Esophagus muscularis mucosa (tissue), 3 donors: Measurements from ENCODE around the gene LAT.

Source experiments
- POLR2AphosphoS5 ChIP-seq, 2 donors: sonication (generic); formaldehyde crosslinking; IDR thresholded peaks; one replicate each; pipeline ENCODE4 v1.6.1; 2017; ENCODE audit warnings: antibody characterized with exemption in 2 of 2
- TF ChIP-seq, protein P1 (sequence below), 3 experiments: fragments of 200-600 bp in 2 of 3; fragments of 450-650 bp in 1 of 3; sonication (generic) in 2 of 3; IDR thresholded peaks; one replicate each; pipeline ENCODE4 v1.5.1; 2017 to 2019; ENCODE audit warnings: antibody characterized with exemption in 3 of 3, mild to moderate bottlenecking in 2 of 3, moderate library complexity in 1 of 3

DNA sequence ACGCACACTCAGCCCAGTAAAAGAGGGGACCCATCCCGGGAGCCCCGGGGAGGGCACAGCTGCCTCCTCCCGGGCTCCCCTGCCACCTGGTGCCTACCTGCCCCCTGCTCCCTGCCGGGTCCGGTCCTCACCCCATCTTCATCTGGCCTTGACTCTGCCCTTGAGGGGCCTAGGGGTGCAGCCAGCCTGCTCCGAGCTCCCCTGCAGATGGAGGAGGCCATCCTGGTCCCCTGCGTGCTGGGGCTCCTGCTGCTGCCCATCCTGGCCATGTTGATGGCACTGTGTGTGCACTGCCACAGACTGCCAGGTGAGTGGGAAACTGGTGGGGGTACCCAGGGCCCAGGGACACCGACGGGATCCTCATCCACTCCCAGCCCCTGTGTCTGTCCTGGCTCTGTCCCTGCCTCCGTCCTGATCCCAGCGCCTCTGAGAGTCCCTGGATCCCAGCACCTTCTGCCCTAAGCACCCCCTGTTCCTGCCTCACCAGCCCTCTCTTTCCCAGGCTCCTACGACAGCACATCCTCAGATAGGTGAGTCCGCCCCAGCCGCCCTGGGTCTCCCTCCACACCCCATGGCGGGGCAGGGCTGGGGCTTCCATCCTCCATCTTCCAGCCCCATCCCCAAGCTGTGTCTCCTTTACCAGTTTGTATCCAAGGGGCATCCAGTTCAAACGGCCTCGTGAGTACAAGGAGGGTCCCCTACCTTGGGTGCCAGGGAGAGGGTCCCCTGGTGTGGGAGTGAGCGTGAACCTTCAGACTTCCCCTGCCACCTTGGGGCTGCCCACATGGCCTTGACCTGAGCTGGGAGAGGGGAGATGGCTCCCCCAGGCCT, 574 bp downstream of the LAT start:
- TF ChIP-seq, protein P1, sequence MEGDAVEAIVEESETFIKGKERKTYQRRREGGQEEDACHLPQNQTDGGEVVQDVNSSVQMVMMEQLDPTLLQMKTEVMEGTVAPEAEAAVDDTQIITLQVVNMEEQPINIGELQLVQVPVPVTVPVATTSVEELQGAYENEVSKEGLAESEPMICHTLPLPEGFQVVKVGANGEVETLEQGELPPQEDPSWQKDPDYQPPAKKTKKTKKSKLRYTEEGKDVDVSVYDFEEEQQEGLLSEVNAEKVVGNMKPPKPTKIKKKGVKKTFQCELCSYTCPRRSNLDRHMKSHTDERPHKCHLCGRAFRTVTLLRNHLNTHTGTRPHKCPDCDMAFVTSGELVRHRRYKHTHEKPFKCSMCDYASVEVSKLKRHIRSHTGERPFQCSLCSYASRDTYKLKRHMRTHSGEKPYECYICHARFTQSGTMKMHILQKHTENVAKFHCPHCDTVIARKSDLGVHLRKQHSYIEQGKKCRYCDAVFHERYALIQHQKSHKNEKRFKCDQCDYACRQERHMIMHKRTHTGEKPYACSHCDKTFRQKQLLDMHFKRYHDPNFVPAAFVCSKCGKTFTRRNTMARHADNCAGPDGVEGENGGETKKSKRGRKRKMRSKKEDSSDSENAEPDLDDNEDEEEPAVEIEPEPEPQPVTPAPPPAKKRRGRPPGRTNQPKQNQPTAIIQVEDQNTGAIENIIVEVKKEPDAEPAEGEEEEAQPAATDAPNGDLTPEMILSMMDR (IDR thresholded peaks at IDR 0.05): no peak
- no peak for TF ChIP-seq POLR2AphosphoS5 (IDR thresholded peaks at IDR 0.05)
